GM10248 (cell line): ENCODE results near the gene MAP3K3.

ENCODE experiments used
- CTCF ChIA-PET: fragments of 300-600 bp; sonication (Branson Sonifier 250); formaldehyde crosslinking; extraction: SDS; loops from one replicate; lab custom pipeline; 2021; ENCODE audit warnings: antibody characterized with exemption; lab: Yijun Ruan, JAX
- POLR2A ChIA-PET: fragments of 350-650 bp; sonication (Branson Sonifier 250); formaldehyde crosslinking; extraction: SDS; loops from one replicate; lab custom pipeline; 2020; ENCODE audit warnings: antibody characterized with exemption; lab: Yijun Ruan, JAX
- DNase-seq: peaks from one replicate; pipeline ENCODE4 v3.0.0; 2012; ENCODE audit errors: extremely low spot score
- TF ChIP-seq, protein P1 (sequence below): IDR thresholded peaks from 2 replicates; pipeline ENCODE4 v1.5.1; 2012; ENCODE audit warnings: mild to moderate bottlenecking, low read depth; ENCODE audit errors: extremely low read depth, missing control alignments, control extremely low read depth

Gene MAP3K3

DNA sequence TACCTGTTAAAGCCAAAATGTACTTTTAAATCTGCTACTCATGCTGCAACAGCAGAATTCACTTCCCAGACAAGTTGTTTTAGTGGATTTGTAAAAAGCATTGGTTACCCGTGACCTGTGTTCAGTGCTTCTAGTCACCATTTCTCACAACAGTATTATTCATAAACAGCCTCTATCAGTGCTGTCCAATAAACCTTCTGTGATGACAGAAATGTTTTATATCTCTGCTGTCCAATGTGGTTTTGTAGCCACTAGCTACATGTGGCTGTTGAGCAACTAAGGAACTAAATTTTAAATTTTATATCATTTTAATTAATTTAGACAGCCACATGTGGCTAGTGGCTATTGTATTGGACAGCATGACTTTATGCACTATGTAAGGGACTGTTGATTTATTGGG is 12.6 kb downstream of the MAP3K3 start:
- ChIA-PET CTCF (interaction anchor here (0.9 to 1.9 kb wide), 4 partner anchors 9 to 23 kb away, joined by 3 to 5 read pairs (median 5); no protein-coding TSS in a partner anchor), POLR2A (no interaction called here)
- no peak for DNase-seq
- TF ChIP-seq, protein P1, sequence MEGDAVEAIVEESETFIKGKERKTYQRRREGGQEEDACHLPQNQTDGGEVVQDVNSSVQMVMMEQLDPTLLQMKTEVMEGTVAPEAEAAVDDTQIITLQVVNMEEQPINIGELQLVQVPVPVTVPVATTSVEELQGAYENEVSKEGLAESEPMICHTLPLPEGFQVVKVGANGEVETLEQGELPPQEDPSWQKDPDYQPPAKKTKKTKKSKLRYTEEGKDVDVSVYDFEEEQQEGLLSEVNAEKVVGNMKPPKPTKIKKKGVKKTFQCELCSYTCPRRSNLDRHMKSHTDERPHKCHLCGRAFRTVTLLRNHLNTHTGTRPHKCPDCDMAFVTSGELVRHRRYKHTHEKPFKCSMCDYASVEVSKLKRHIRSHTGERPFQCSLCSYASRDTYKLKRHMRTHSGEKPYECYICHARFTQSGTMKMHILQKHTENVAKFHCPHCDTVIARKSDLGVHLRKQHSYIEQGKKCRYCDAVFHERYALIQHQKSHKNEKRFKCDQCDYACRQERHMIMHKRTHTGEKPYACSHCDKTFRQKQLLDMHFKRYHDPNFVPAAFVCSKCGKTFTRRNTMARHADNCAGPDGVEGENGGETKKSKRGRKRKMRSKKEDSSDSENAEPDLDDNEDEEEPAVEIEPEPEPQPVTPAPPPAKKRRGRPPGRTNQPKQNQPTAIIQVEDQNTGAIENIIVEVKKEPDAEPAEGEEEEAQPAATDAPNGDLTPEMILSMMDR = no peak

- DNase-seq = no peak
- CTCF ChIA-PET = interaction anchor here (0.9 to 1.9 kb wide), 6 partner anchors 9 to 27 kb away, joined by 3 to 5 read pairs (median 4); no protein-coding TSS in a partner anchor
- POLR2A ChIA-PET = no interaction called here
- TF ChIP-seq, protein P1 = no peak
Measured at GRCh38 chr17:63635290-63635689, 13.1 kb downstream of the MAP3K3 start.

DNA sequence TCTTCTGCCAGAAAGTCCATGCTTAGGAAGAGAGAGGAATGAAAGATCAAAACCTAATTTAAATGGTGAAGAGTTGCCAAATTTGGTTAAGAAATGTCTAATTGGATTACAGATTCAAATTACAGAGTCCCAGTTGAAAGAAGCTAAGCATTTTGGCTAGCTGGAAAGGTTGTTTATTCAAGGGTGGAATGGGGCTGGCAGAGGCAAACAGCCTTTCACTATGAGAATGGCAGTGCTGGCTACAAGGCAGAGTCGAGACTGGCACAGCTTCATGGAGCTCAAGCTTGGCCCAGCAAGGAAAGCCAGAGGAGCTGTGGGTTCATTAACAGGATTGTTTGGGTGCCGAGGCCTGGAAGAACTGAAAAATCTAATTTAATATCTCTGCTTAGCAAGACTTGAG is 13.6 kb downstream of the MAP3K3 start:
- TF ChIP-seq, protein P1 = no peak
- ChIA-PET POLR2A (interaction anchor here (0.6 kb wide), 1 partner anchor 59 kb away, joined by 4 read pairs; no protein-coding TSS in a partner anchor), CTCF (interaction anchor here (1.0 to 1.9 kb wide), 7 partner anchors 8 to 235 kb away, joined by 3 to 9 read pairs (median 5); no protein-coding TSS in a partner anchor)
- no peak for DNase-seq

DNA sequence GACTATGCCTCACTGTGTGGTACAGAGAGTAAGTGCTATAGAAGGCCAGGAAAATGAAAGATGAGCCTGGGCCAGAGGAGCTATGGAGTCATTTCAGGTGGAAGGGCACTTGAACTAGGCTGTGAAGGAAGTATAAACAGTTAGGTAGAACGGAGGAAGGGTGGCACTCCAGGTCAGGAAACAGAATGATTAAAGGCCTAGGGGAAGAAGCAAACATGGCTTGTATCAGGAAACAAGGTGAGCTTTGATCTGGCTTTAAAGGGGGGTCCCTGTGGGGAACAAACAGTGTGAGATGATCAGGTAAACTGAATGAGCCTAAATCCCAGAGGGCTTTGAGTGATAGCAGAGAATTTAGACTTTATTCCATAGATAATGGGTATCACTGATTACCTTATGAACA is 16.9 kb downstream of the MAP3K3 start:
- ChIA-PET POLR2A (no interaction called here), CTCF (interaction anchor here (1.4 kb wide), 1 partner anchor 9 kb away, joined by 3 read pairs; no protein-coding TSS in a partner anchor)
- TF ChIP-seq, protein P1 = no peak
- no peak for DNase-seq

DNA sequence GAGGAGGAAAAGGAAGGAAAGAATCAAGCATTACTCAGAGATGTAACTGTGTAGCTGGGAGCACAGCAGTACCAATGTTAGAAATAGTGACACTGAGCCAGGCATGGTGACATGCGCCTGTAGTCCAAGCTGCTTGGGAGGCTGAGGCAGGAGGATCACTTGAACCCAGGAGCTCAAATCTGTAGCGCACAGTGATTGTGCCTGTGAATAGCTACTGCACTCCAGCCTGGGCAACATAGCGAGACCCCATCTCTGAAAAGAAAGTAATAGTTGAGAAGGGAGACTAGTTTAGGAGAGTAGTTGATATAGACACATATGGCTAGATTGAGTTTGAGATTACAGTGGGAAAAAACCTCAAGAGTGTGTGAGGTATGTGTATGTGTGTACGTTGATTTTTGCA is 17.8 kb downstream of the MAP3K3 start:
- DNase-seq = no peak
- ChIA-PET CTCF (interaction anchor here (1.4 kb wide), 1 partner anchor 10 kb away, joined by 3 read pairs; no protein-coding TSS in a partner anchor), POLR2A (no interaction called here)
- TF ChIP-seq, protein P1 = no peak

- DNase-seq = no peak
- TF ChIP-seq, protein P1 = no peak
- ChIA-PET POLR2A (no interaction called here), CTCF (interaction anchor here (0.6 to 1.6 kb wide), 3 partner anchors 30 to 55 kb away, joined by 3 to 4 read pairs (median 3); no protein-coding TSS in a partner anchor)
Measured at GRCh38 chr17:63641692-63642448, 19.7 kb downstream of the MAP3K3 start.
